Measurements from ENCODE around the gene ALPK1.

DNA sequence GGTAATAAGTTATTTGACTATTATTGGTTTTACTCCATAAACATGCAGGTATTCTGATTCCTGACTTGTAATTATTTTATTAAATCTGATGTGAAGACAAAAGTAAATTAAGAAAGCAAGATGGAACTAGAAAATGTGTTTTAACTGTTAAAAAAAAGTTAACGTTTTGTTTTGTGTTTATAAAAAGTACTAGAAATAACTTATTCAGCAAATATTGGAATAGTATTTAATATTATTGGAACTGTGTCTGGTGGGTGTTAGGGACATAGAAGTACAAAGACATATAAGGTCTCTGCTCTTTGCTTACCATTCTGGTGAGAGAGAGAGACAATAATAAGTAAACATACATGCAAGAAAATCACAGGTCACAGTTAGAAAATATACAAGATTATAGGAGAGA, 27.1 kb upstream of the ALPK1 start:
- TF ChIP-seq, protein P1, sequence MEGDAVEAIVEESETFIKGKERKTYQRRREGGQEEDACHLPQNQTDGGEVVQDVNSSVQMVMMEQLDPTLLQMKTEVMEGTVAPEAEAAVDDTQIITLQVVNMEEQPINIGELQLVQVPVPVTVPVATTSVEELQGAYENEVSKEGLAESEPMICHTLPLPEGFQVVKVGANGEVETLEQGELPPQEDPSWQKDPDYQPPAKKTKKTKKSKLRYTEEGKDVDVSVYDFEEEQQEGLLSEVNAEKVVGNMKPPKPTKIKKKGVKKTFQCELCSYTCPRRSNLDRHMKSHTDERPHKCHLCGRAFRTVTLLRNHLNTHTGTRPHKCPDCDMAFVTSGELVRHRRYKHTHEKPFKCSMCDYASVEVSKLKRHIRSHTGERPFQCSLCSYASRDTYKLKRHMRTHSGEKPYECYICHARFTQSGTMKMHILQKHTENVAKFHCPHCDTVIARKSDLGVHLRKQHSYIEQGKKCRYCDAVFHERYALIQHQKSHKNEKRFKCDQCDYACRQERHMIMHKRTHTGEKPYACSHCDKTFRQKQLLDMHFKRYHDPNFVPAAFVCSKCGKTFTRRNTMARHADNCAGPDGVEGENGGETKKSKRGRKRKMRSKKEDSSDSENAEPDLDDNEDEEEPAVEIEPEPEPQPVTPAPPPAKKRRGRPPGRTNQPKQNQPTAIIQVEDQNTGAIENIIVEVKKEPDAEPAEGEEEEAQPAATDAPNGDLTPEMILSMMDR (IDR thresholded peaks at IDR 0.05) = no peak
- no peak for TF ChIP-seq POLR2A (IDR thresholded peaks at IDR 0.05)
